ENCODE results near the gene SIGLEC10. TPM values are rescaled to one million over a fixed set of nuclear protein-coding genes. Genes with fewer than 3 reads are reported as not detected.

Gene SIGLEC10
- total RNA-seq, 1 donor from 2014 or later: 0.04 TPM

- DNase-seq (ENCODE audit: low read depth): no peak
- no peak for TF ChIP-seq CTCF (IDR thresholded peaks at IDR 0.05; ENCODE audit: insufficient read depth, low read length, poor library complexity, severe bottlenecking)
- H3K36me3 ChIP-seq (ENCODE audit: control insufficient read depth, insufficient read depth, low read length): no peaks in the 10 kb centered on the region
- H3K27me3 ChIP-seq (ENCODE audit: control insufficient read depth, insufficient read depth, low read length): no peaks in the 10 kb centered on the region
- H3K4me3 ChIP-seq (ENCODE audit: low read depth, low read length): no peak within 1 kb of the TSS
These were observed 44.6 kb downstream of the SIGLEC10 start, which contains the start of gene NKG7 for GRCh38 chr19:51372649-51373504. TSS of gene NKG7 (minus strand) at chr19:51372654. CDS start at chr19:51372535, 119 bp downstream.

- DNase-seq (ENCODE audit: low read depth): no peak
- Histone ChIP-seq H3K36me3 (ENCODE audit: control insufficient read depth, insufficient read depth, low read length) (no peaks in the 10 kb centered on the region), H3K4me3 (ENCODE audit: low read depth, low read length) (no peak overlapping the region), H3K27me3 (ENCODE audit: control insufficient read depth, insufficient read depth, low read length) (no peaks in the 10 kb centered on the region)
- TF ChIP-seq CTCF (IDR thresholded peaks at IDR 0.05; ENCODE audit: insufficient read depth, low read length, poor library complexity, severe bottlenecking): no peak
These were observed 45.3 kb downstream of the SIGLEC10 start for GRCh38 chr19:51372021-51372648.

GRCh38 chr19:51371186-51371690 lies 46.2 kb downstream of the SIGLEC10 start:
- Histone ChIP-seq H3K4me3 (ENCODE audit: low read depth, low read length) (no peak overlapping the region), H3K27me3 (ENCODE audit: control insufficient read depth, insufficient read depth, low read length) (no peaks in the 10 kb centered on the region), H3K36me3 (ENCODE audit: control insufficient read depth, insufficient read depth, low read length) (no peaks in the 10 kb centered on the region)
- DNase-seq (ENCODE audit: low read depth): no peak
- TF ChIP-seq CTCF (IDR thresholded peaks at IDR 0.05; ENCODE audit: insufficient read depth, low read length, poor library complexity, severe bottlenecking): no peak

- Histone ChIP-seq H3K36me3 (ENCODE audit: control insufficient read depth, insufficient read depth, low read length) (no peaks in the 10 kb centered on the region), H3K27me3 (ENCODE audit: control insufficient read depth, insufficient read depth, low read length) (no peaks in the 10 kb centered on the region), H3K4me3 (ENCODE audit: low read depth, low read length) (no peak overlapping the region)
- DNase-seq (ENCODE audit: low read depth): no peak
- no peak for TF ChIP-seq CTCF (IDR thresholded peaks at IDR 0.05; ENCODE audit: insufficient read depth, low read length, poor library complexity, severe bottlenecking)
These were observed 47.2 kb downstream of the SIGLEC10 start for GRCh38 chr19:51370230-51370629.

- Histone ChIP-seq H3K36me3 (ENCODE audit: control insufficient read depth, insufficient read depth, low read length) (no peaks in the 10 kb centered on the region), H3K27me3 (ENCODE audit: control insufficient read depth, insufficient read depth, low read length) (no peaks in the 10 kb centered on the region), H3K4me3 (ENCODE audit: low read depth, low read length) (peak within 1 kb of the TSS; percentile 90)
- DNase-seq (ENCODE audit: low read depth): no peak
- TF ChIP-seq CTCF (IDR thresholded peaks at IDR 0.05; ENCODE audit: insufficient read depth, low read length, poor library complexity, severe bottlenecking): no peak
These were observed 48.8 kb downstream of the SIGLEC10 start, which contains the start of gene CLDND2 for GRCh38 chr19:51368366-51369282. TSS of gene CLDND2 (minus strand) at chr19:51369003. CDS start at chr19:51368577, 426 bp downstream.

Measured in kidney epithelial cell (primary cell).